DOHH2 (cell line): ENCODE measurements around the gene TMEM74B.
"Not testable (repeated sequence)": the region's sequence is repeated elsewhere in the genome, so short reads cannot be mapped to it uniquely, and the experiment has no call there.

Source experiments
- H3F3A ChIP-seq: fragments of 200-600 bp; sonication (generic), shearing (Covaris generic); 2 replicates; pipeline ENCODE4 v1.6.0; 2016; ENCODE audit warnings: antibody characterized with exemption, mild to moderate bottlenecking; ENCODE audit not compliant: control insufficient read depth, insufficient read depth
- H3K27ac ChIP-seq: fragments of 200-600 bp; sonication (generic); 2 replicates; pipeline ENCODE4 v1.5.1; 2014; ENCODE audit warnings: low read depth, mild to moderate bottlenecking, low read length, moderate library complexity
- H3K27me3 ChIP-seq: fragments of 200-600 bp; sonication (generic); 2 replicates; pipeline ENCODE4 v1.6.1; 2014; ENCODE audit warnings: mild to moderate bottlenecking, low read length, mixed read lengths; ENCODE audit not compliant: control insufficient read depth
- H3K36me3 ChIP-seq: fragments of 200-600 bp; sonication (generic); 2 replicates; pipeline ENCODE4 v1.6.1; 2014; ENCODE audit warnings: mild to moderate bottlenecking, low read length, moderate library complexity, mixed read lengths; ENCODE audit not compliant: control insufficient read depth
- H3K4me1 ChIP-seq: fragments of 200-600 bp; sonication (generic); 2 replicates; pipeline ENCODE4 v1.6.1; 2014; ENCODE audit warnings: mild to moderate bottlenecking, low read length, mixed read lengths; ENCODE audit not compliant: control insufficient read depth
- H3K4me2 ChIP-seq: fragments of 200-600 bp; sonication (generic); 2 replicates; pipeline ENCODE4 v1.6.0; 2014; ENCODE audit warnings: mild to moderate bottlenecking, low read length, moderate library complexity
- H3K4me3 ChIP-seq: fragments of 200-600 bp; sonication (generic); 2 replicates; pipeline ENCODE4 v1.5.1; 2014; ENCODE audit warnings: mild to moderate bottlenecking, low read length, mixed read lengths
- H3K79me2 ChIP-seq: fragments of 200-600 bp; sonication (generic); 2 replicates; pipeline ENCODE4 v1.6.1; 2014; ENCODE audit warnings: mild to moderate bottlenecking, low read length, mixed read lengths; ENCODE audit not compliant: control insufficient read depth
- H3K9me2 ChIP-seq: fragments of 200-600 bp; sonication (generic); replicated peaks from 2 replicates; pipeline ENCODE4 v1.6.1; 2014; ENCODE audit warnings: mild to moderate bottlenecking, low read length, mixed read lengths; ENCODE audit not compliant: control insufficient read depth
- H3K9me3 ChIP-seq: fragments of 200-600 bp; sonication (generic); 2 replicates; pipeline ENCODE4 v1.6.1; 2014; ENCODE audit warnings: antibody characterized with exemption, low read length, mixed read lengths; ENCODE audit not compliant: control insufficient read depth, insufficient read depth
- H4K20me1 ChIP-seq: fragments of 200-600 bp; sonication (generic); 2 replicates; pipeline ENCODE4 v1.6.0; 2014; ENCODE audit warnings: low read depth, mild to moderate bottlenecking, antibody characterized with exemption, low read length, moderate library complexity; ENCODE audit not compliant: control insufficient read depth, insufficient read depth
- EZH2phosphoT487 ChIP-seq: fragments of 200-600 bp; sonication (generic); IDR thresholded peaks from 2 replicates; pipeline ENCODE4 v1.6.1; 2017; ENCODE audit warnings: borderline replicate concordance, mild to moderate bottlenecking, antibody characterized with exemption, low read length, moderate library complexity, mixed read lengths
- TF ChIP-seq, protein P1 (sequence below): fragments of 200-600 bp; sonication (generic); IDR thresholded peaks from one replicate; pipeline ENCODE4 v1.5.1; 2014; ENCODE audit warnings: antibody characterized with exemption, mild to moderate bottlenecking, low read depth, low read length; ENCODE audit not compliant: poor library complexity, severe bottlenecking

The TMEM74B gene

DNA sequence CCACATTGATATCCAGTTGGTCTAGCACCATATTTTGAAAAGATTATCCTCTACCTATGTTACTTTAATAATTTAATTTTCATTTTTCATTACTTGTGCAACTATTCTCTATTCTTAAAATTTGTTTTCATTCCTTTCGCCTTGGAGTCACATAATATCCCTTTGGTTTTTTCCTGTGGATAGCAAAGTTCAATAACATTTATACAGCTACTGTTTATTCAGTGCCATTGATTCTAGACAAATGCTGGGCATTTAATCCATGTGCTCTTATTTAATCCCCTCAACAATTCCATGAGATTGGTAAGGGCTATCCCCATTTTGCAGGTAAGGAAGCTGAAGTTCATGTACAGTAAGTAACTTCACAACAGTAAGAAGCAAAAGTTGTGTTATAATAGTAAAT, 33.8 kb downstream of the TMEM74B start:
- Histone ChIP-seq H3K9me2 (no peaks in the 10 kb centered on the region), H3K27ac (no peak overlapping the region), H3K79me2 (no peaks in the 10 kb centered on the region), H3K9me3 (no peaks in the 10 kb centered on the region), H4K20me1 (no peaks in the 10 kb centered on the region), H3K27me3 (no peaks in the 10 kb centered on the region), H3K4me3 (no peak overlapping the region), H3K4me1 (no peaks in the 10 kb centered on the region), H3K4me2 (no peak overlapping the region), H3K36me3 (peaks cover 49% of the 10 kb centered on the region), H3F3A (no peaks in the 10 kb centered on the region)
- TF ChIP-seq, protein P1, sequence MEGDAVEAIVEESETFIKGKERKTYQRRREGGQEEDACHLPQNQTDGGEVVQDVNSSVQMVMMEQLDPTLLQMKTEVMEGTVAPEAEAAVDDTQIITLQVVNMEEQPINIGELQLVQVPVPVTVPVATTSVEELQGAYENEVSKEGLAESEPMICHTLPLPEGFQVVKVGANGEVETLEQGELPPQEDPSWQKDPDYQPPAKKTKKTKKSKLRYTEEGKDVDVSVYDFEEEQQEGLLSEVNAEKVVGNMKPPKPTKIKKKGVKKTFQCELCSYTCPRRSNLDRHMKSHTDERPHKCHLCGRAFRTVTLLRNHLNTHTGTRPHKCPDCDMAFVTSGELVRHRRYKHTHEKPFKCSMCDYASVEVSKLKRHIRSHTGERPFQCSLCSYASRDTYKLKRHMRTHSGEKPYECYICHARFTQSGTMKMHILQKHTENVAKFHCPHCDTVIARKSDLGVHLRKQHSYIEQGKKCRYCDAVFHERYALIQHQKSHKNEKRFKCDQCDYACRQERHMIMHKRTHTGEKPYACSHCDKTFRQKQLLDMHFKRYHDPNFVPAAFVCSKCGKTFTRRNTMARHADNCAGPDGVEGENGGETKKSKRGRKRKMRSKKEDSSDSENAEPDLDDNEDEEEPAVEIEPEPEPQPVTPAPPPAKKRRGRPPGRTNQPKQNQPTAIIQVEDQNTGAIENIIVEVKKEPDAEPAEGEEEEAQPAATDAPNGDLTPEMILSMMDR, result no peak
- no peak for TF ChIP-seq EZH2phosphoT487

DNA sequence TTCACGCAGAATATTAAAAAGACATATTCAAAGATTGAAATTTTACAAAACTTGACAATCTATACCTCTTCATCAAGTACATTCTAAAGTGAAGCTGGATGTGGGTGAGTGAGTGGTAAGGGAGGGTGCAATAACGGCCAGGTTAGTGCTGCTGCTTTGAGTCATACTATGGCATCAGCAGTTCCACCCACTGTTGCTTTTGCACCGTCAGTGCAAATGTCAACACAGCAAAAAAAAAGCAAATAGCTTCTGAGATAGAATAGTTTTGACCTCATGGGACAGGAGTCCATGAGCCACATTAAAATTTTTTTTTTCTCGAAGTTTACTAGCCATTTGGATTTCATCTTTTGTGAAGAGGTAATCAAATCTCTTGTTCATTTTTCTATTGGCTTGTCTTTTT, 34.6 kb downstream of the TMEM74B start:
- Histone ChIP-seq H3K4me1 (no peaks in the 10 kb centered on the region), H3K9me2 (no peaks in the 10 kb centered on the region), H3K9me3 (no peaks in the 10 kb centered on the region), H3K4me2 (no peak overlapping the region), H3K36me3 (peaks cover 51% of the 10 kb centered on the region), H3K79me2 (no peaks in the 10 kb centered on the region), H3F3A (no peaks in the 10 kb centered on the region), H3K27me3 (no peaks in the 10 kb centered on the region), H4K20me1 (no peaks in the 10 kb centered on the region), H3K27ac (no peak overlapping the region), H3K4me3 (no peak overlapping the region)
- TF ChIP-seq, protein P1, result no peak
- TF ChIP-seq EZH2phosphoT487, result no peak

DNA sequence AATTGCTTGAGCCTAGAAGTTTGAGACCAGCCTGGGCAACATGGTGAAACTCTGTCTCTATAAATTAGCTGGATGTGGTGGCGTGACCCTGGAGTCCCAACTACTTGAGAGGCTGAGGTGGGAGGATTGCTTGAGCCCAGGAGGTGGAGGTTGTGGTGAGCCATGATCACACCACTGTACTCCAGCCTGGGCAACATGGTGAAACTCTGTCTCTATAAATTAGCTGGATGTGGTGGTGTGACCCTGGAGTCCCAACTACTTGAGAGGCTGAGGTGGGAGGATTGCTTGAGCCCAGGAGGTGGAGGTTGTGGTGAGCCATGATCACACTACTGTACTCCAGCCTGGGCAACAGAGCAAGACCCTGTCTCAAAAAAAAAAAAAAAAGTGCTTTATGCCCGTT, 35.0 kb downstream of the TMEM74B start:
- H4K20me1 ChIP-seq, H3K27me3 ChIP-seq, H3K9me2 ChIP-seq, H3K79me2 ChIP-seq, H3K4me2 ChIP-seq, H3K27ac ChIP-seq, H3K4me1 ChIP-seq, H3K4me3 ChIP-seq, H3K9me3 ChIP-seq, H3F3A ChIP-seq: not testable (repeated sequence)
- H3K36me3 ChIP-seq, result peaks cover 50% of the 10 kb centered on the region

DNA sequence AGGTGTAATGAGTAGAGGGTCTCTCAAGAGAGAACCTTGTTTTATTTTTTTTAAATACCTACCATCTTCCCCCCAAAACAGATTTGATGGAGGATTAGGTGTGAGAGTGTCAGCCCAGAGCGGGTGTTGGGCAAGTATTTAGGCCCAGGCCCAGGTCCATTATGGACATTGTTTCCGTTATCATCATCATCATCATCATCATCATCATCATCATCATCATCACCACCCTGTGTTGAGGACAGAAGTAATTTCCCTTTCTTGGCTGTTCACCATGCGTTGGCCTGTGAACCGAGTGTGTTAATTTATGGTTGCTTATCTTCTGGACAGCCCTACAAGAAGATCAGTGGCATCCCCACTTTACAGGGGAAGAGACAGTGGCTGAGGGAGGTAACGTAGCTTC, 37.8 kb downstream of the TMEM74B start:
- no peak overlapping the region for H3K4me3 ChIP-seq
- H3K4me1 ChIP-seq, result no peaks in the 10 kb centered on the region
- no peak overlapping the region for H3K4me2 ChIP-seq
- H3K36me3 ChIP-seq, result peaks cover 53% of the 10 kb centered on the region
- no peak overlapping the region for H3K27ac ChIP-seq
- no peaks in the 10 kb centered on the region for H3K27me3 ChIP-seq
- no peaks in the 10 kb centered on the region for H3K9me2 ChIP-seq
- H4K20me1 ChIP-seq, result no peaks in the 10 kb centered on the region
- H3K79me2 ChIP-seq, result no peaks in the 10 kb centered on the region
- H3K9me3 ChIP-seq, result no peaks in the 10 kb centered on the region
- H3F3A ChIP-seq, result no peaks in the 10 kb centered on the region
- no peak for TF ChIP-seq EZH2phosphoT487
- TF ChIP-seq, protein P1, result no peak
